ENCODE results near the gene OPA3.
A peak's percentile ranks its signal among the peaks of the same experiment; 100 is the strongest.

- TF ChIP-seq CTCF (IDR thresholded peaks at IDR 0.05; ENCODE audit: borderline replicate concordance, extremely low read depth, low read length, poor library complexity, severe bottlenecking) (peak; percentile 71), EZH2 (IDR thresholded peaks at IDR 0.05; ENCODE audit: borderline replicate concordance, low read depth, low read length, severe bottlenecking) (no peak)
Measured at GRCh38 chr19:45569619-45570421, 14.8 kb downstream of the OPA3 start.

Measured in DND-41 (cell line).